A673 (cell line): Measurements from ENCODE around the gene SPSB1.

ENCODE experiments used
- CTCF ChIP-seq: fragments of 300-800, 200-600 bp; sonication (generic); conservative IDR thresholded peaks from 2 replicates; pipeline ENCODE4 v1.5.1; 2017; ENCODE audit warnings: low read depth, mild to moderate bottlenecking, antibody characterized with exemption, low read length, moderate library complexity, mixed read lengths
- EZH2 ChIP-seq: fragments of 200-600 bp; sonication (generic); IDR thresholded peaks from 2 replicates; pipeline ENCODE4 v1.6.1; 2017; ENCODE audit warnings: borderline replicate concordance, low read depth, mild to moderate bottlenecking, mixed read lengths, antibody characterized with exemption, low read length; ENCODE audit not compliant: poor library complexity, severe bottlenecking

GRCh38 chr1:9271861-9272595 lies 20.7 kb upstream of the SPSB1 start:
- TF ChIP-seq CTCF (no peak), EZH2 (no peak)
